ENCODE results near the gene COL16A1.

The COL16A1 gene

DNA sequence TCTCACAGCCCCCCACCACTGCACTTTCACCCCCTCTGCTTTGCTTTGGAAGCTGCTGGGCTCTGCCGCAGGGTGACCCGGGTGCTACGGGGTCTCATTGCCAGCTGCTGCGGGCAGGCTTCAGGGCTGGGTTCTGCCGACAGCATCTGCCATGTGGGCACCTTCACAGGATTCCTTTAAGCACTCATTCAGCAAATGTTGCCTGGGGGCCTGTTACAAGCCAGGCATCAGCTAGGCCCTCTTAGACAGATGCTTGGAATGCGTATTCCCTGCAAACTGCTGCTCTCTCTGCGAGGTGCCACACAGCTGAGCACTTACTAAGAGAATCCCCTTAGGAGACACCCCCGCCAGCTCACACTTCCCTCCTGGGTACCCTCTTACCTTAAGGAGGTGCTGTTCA, 29.2 kb downstream of the COL16A1 start:
- TF ChIP-seq, protein P1, sequence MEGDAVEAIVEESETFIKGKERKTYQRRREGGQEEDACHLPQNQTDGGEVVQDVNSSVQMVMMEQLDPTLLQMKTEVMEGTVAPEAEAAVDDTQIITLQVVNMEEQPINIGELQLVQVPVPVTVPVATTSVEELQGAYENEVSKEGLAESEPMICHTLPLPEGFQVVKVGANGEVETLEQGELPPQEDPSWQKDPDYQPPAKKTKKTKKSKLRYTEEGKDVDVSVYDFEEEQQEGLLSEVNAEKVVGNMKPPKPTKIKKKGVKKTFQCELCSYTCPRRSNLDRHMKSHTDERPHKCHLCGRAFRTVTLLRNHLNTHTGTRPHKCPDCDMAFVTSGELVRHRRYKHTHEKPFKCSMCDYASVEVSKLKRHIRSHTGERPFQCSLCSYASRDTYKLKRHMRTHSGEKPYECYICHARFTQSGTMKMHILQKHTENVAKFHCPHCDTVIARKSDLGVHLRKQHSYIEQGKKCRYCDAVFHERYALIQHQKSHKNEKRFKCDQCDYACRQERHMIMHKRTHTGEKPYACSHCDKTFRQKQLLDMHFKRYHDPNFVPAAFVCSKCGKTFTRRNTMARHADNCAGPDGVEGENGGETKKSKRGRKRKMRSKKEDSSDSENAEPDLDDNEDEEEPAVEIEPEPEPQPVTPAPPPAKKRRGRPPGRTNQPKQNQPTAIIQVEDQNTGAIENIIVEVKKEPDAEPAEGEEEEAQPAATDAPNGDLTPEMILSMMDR (IDR thresholded peaks at IDR 0.05; ENCODE audit: insufficient read depth, low read depth, low read length, missing control alignments): no peak
- no peak for DNase-seq (ENCODE audit: low read depth)
- H3K4me3 ChIP-seq (ENCODE audit: low read depth, low read length): no peak overlapping the region

DNA sequence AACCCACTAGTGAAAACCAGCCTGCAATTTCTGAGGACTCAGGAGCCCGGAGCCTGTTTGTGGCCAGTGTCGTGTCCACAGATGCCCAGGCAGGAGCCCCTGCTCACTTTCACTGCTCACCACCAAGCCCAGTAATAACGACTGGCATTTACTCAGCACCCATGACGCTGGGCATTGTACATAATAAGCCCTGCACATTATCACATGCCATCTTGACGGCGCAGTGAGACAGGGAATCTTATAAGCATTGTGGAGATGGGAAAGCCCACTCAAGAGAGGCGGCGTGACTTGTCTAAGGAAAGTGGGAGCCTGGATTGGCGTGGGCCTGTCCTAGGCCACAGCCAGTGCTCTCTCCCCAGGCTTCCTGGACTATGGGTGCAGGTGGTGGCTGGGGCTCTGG, 30.4 kb downstream of the COL16A1 start:
- no peak overlapping the region for H3K4me3 ChIP-seq (ENCODE audit: low read depth, low read length)
- TF ChIP-seq, protein P1 (IDR thresholded peaks at IDR 0.05; ENCODE audit: insufficient read depth, low read depth, low read length, missing control alignments): no peak
- DNase-seq (ENCODE audit: low read depth): no peak

DNA sequence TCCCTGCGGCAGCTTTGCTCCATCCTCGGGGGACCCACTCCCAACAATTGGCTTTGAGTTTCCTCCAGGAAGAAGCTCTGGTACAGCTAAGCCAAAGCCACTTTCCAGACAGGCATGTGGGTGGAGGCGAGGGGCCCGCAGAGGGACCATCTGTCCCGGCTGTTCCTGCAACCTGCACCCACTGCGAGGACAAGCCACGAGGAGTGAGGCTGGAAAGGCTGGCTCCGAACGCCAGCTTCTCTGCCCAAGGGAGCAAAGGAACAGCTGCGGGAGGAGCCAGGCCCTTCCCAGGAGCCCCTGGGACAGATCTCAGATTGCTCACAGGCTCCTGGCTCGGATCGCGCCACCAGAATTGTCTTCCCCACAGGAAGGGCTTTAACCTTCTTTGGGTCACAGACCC, 30.8 kb downstream of the COL16A1 start:
- H3K4me3 ChIP-seq (ENCODE audit: low read depth, low read length): no peak overlapping the region
- no peak for DNase-seq (ENCODE audit: low read depth)
- TF ChIP-seq, protein P1 (IDR thresholded peaks at IDR 0.05; ENCODE audit: insufficient read depth, low read depth, low read length, missing control alignments): no peak

- TF ChIP-seq, protein P1 (IDR thresholded peaks at IDR 0.05; ENCODE audit: insufficient read depth, low read depth, low read length, missing control alignments): no peak
- no peak overlapping the region for H3K4me3 ChIP-seq (ENCODE audit: low read depth, low read length)
- no peak for DNase-seq (ENCODE audit: low read depth)
Observed at GRCh38 chr1:31671561-31672201, 32.1 kb downstream of the COL16A1 start.

DNA sequence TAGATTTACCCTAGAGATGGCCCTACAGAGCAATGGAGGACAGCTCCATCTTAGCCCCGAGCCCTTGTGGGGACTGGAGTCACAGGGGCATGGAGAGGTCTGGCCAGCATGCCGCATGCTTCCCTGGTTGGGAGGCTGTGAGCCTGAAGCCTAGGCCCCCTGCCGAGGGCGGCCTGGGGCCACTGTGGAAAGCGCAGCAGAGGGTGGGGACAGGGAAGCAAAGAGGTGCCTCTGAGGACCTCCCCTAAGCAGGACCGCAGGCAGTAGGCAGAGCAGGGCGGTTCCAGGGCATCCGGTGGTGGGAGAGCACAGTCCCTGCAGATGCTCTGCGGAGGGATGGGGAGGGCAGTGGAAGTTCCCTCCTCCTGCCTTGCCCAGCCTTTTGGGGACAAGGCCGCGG, 32.7 kb downstream of the COL16A1 start:
- TF ChIP-seq, protein P1 (IDR thresholded peaks at IDR 0.05; ENCODE audit: insufficient read depth, low read depth, low read length, missing control alignments): no peak
- DNase-seq (ENCODE audit: low read depth): no peak
- no peak overlapping the region for H3K4me3 ChIP-seq (ENCODE audit: low read depth, low read length)

GRCh38 chr1:31670593-31670964, 33.2 kb downstream of the COL16A1 start:
- H3K4me3 ChIP-seq (ENCODE audit: low read depth, low read length): no peak overlapping the region
- DNase-seq (ENCODE audit: low read depth): no peak
- TF ChIP-seq, protein P1 (IDR thresholded peaks at IDR 0.05; ENCODE audit: insufficient read depth, low read depth, low read length, missing control alignments): no peak
